ENCODE data around the gene GPR142.

The GPR142 gene

GRCh38 chr17:74345433-74346241 lies 21.7 kb upstream of the GPR142 start:
- DNase-seq (ENCODE audit: low spot score): no peak

DNA sequence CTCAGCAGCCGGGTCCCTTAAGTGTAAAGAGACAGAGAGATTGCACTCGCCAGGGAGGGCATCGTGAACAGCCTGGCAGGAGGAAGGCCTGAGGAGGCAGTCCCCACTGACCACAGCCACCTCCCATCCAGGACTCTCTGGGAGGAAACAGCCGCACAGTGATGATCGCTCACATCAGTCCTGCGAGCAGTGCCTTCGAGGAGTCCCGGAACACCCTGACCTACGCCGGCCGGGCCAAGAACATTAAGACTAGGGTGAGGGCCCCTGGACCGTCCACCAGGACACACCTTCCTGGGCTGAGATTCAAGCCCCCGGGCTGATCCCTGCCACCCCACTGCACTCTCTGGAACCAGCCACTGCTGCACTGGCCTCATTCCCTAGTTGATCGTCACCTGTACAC lies 19.7 kb upstream of the GPR142 start:
- DNase-seq (ENCODE audit: low spot score): no peak

- no peak for DNase-seq (ENCODE audit: low spot score)
Observed at GRCh38 chr17:74349120-74349519, 18.2 kb upstream of the GPR142 start.

- no peak for DNase-seq (ENCODE audit: low spot score)
Observed at GRCh38 chr17:74350486-74350885, 16.8 kb upstream of the GPR142 start.

- DNase-seq (ENCODE audit: low spot score): peak; percentile 81
Observed at GRCh38 chr17:74351552-74352210, 15.6 kb upstream of the GPR142 start.

- no peak for DNase-seq (ENCODE audit: low spot score)
Observed at GRCh38 chr17:74353446-74354060, 13.8 kb upstream of the GPR142 start.

GRCh38 chr17:74354123-74354522 lies 13.2 kb upstream of the GPR142 start:
- DNase-seq (ENCODE audit: low spot score): peak; percentile 95

DNA sequence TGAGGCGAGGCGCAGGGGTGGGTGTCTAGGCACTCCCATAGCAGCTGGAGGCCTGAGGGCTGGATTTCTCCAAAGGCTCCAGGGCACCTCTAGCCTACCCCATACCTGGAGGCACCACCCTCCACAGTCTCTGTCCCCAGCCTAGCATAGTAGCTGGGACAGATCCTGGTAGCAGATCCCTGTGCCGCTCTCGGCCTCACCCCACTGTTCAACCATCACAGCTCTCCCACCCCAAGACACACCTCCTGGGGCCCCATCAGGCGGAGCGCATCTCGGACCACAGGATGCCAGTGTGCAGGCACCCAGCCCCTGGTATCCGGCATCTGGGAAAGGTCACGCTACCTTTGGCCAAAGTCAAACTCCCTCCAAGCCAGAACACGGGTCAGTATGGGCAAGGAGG lies 12.7 kb upstream of the GPR142 start:
- DNase-seq (ENCODE audit: low spot score): no peak

GRCh38 chr17:74355065-74355464 lies 12.2 kb upstream of the GPR142 start:
- DNase-seq (ENCODE audit: low spot score): no peak

- no peak for DNase-seq (ENCODE audit: low spot score)
Observed at GRCh38 chr17:74356646-74357465, 10.4 kb upstream of the GPR142 start.

DNA sequence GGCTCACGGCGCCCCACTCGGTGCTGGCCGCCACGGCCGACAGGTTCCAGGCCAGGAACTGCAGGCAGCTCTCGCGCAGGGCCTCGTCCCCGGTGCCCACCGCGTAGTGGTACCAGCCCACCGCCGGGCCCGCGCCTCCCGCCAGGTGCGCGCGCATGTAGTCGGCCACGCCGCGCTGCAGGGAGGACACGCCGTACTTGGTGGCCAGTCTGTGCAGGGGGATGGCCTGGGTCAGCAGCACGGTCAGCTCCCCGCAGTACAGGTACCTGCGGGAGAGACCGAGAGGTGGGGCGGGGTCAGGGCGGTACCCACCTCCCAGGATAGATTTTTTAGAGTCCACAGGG lies 9.9 kb upstream of the GPR142 start:
- DNase-seq (ENCODE audit: low spot score): no peak

GRCh38 chr17:74358697-74359096 lies 8.6 kb upstream of the GPR142 start:
- DNase-seq (ENCODE audit: low spot score): no peak

GRCh38 chr17:74359916-74360315 lies 7.4 kb upstream of the GPR142 start:
- DNase-seq (ENCODE audit: low spot score): no peak

- DNase-seq (ENCODE audit: low spot score): no peak
Observed at GRCh38 chr17:74360899-74361229, 6.4 kb upstream of the GPR142 start.

- DNase-seq (ENCODE audit: low spot score): peak; percentile 97
Observed at GRCh38 chr17:74361230-74362068, 5.9 kb upstream of the GPR142 start, which contains the start of gene BTBD17. Gene BTBD17 (minus strand): TSS chr17:74361868. CDS start chr17:74361819, 49 bp downstream.

GRCh38 chr17:74362069-74362405 lies 5.3 kb upstream of the GPR142 start:
- DNase-seq (ENCODE audit: low spot score): no peak

GRCh38 chr17:74362810-74363498 lies 4.4 kb upstream of the GPR142 start:
- no peak for DNase-seq (ENCODE audit: low spot score)

DNA sequence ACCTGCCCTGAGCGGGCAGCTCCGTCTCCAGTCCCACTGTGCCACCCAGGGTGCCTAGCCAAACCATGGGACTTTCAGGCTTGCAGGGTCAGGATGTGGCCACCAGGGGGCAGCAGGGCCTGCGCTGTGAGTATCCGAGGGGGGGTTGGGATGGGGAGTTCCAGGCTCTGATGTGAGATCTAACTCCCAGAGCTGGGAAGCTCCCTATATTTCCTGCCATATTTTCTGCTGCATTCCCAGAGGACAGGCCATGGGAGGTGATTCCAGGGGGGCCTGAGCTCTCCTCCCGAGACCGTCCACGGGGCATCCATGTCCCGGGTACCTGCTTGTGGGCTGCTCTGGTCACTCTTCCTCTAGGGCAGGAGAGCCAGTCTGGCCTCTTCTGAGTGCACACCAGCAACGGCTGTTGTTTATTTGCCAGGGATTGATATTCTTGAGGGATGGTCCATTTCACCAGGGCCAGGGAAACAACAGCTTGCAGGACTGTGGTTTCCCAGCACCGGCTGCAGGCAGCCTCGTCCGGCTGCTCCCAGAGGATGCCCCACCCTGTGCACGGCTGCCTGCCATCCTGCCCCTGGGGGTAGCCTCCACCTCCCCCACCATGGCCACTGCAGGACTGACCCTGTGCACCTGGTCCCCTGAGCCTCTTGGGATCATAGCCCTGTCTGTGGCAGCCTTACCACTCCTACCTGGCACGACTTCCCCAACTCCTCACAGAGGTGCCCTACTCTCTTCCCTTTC lies 1.2 kb downstream of the GPR142 start:
- DNase-seq (ENCODE audit: low spot score): peak; percentile 92

- peak; percentile 76 for DNase-seq (ENCODE audit: low spot score)
Observed at GRCh38 chr17:74369221-74369620, 1.9 kb downstream of the GPR142 start.

Data from ecto neural progenitor cell (in vitro differentiated cells).